Keratinocyte (primary cell): Measurements from ENCODE around the gene NEK9. TPM values are rescaled to one million over a fixed set of nuclear protein-coding genes. Genes with fewer than 3 reads are reported as not detected.
A peak's percentile ranks its signal among the peaks of the same experiment; 100 is the strongest.
"Not testable (repeated sequence)": the region's sequence is repeated elsewhere in the genome, so short reads cannot be mapped to it uniquely, and the experiment has no call there.

Experiments used
- DNase-seq: peaks from one replicate; pipeline ENCODE4 v3.0.0-alpha.2; 2011; ENCODE audit warnings: low read depth, missing footprints, low spot score
- FAIRE-seq: peaks from 2 replicates; lab custom pipeline; 2011; peaks lifted over from hg19 to GRCh38; lab: Jason Lieb, UNC
- H2AFZ ChIP-seq: 2 replicates; pipeline ENCODE4 v1.6.0; 2012; ENCODE audit warnings: low read length, control low read depth, inconsistent platforms; ENCODE audit not compliant: control insufficient read depth
- H3K27ac ChIP-seq: 2 replicates; pipeline ENCODE4 v1.5.1; 2011; ENCODE audit warnings: low read length; ENCODE audit not compliant: control insufficient read depth, insufficient read depth
- H3K27me3 ChIP-seq: 3 replicates; pipeline ENCODE4 v1.6.0; 2011; ENCODE audit warnings: low read length; ENCODE audit not compliant: control insufficient read depth, insufficient read depth; ENCODE audit errors: extremely low read depth
- H3K36me3 ChIP-seq, 2 experiments: 2 replicates in 1 of 2; 3 replicates in 1 of 2; pipeline ENCODE4 v1.5.1; 2011; ENCODE audit warnings: low read length in 2 of 2, mild to moderate bottlenecking in 1 of 2; ENCODE audit not compliant: control insufficient read depth in 2 of 2, insufficient read depth in 2 of 2; ENCODE audit errors: extremely low read depth in 1 of 2
- H3K4me1 ChIP-seq: 3 replicates; pipeline ENCODE4 v1.5.1; 2011; ENCODE audit warnings: low read length; ENCODE audit not compliant: control insufficient read depth, insufficient read depth; ENCODE audit errors: extremely low read depth
- H3K4me2 ChIP-seq: 3 replicates; pipeline ENCODE4 v1.6.0; 2011; ENCODE audit warnings: low read depth, low read length; ENCODE audit not compliant: control insufficient read depth, insufficient read depth; ENCODE audit errors: extremely low read depth
- H3K4me3 ChIP-seq, 3 experiments: fragments of 200-600 bp in 1 of 3; sonication (generic) in 1 of 3; 2 replicates in 2 of 3; 3 replicates in 1 of 3; pipeline ENCODE4 v1.5.1; 2011 to 2016; ENCODE audit warnings: low read length in 3 of 3, mild to moderate bottlenecking in 3 of 3, control low read depth in 2 of 3, inconsistent platforms in 1 of 3, low read depth in 1 of 3, mixed read lengths in 1 of 3, mixed run types in 1 of 3, moderate library complexity in 1 of 3; ENCODE audit not compliant: control insufficient read depth in 2 of 3, insufficient read depth in 2 of 3; ENCODE audit errors: extremely low read depth in 1 of 3
- H3K79me2 ChIP-seq: 2 replicates; pipeline ENCODE4 v1.6.0; 2012; ENCODE audit warnings: low read length; ENCODE audit not compliant: control insufficient read depth, insufficient read depth
- H3K9ac ChIP-seq: 3 replicates; pipeline ENCODE4 v1.6.0; 2011; ENCODE audit warnings: low read length; ENCODE audit not compliant: control insufficient read depth, insufficient read depth; ENCODE audit errors: extremely low read depth
- H3K9me1 ChIP-seq: 3 replicates; pipeline ENCODE4 v1.6.0; 2011; ENCODE audit warnings: low read length; ENCODE audit not compliant: control insufficient read depth, insufficient read depth; ENCODE audit errors: extremely low read depth
- H3K9me3 ChIP-seq: 2 replicates; pipeline ENCODE4 v1.5.1; 2012; ENCODE audit warnings: low read depth, low read length; ENCODE audit not compliant: control insufficient read depth
- H4K20me1 ChIP-seq: 3 replicates; pipeline ENCODE4 v1.6.0; 2011; ENCODE audit warnings: low read length; ENCODE audit not compliant: control insufficient read depth, insufficient read depth; ENCODE audit errors: extremely low read depth
- CTCF ChIP-seq, 3 experiments: IDR thresholded peaks in 1 of 3; conservative IDR thresholded peaks in 1 of 3; optimal IDR thresholded peaks in 1 of 3; 2 replicates in 2 of 3; 3 replicates in 1 of 3; pipeline versions ENCODE3 to v1.5.1; 2011; ENCODE audit warnings: low read length in 3 of 3, mild to moderate bottlenecking in 3 of 3, moderate library complexity in 2 of 3, control low read depth in 1 of 3, inconsistent platforms in 1 of 3; ENCODE audit not compliant: insufficient read depth in 2 of 3; ENCODE audit errors: extremely low read depth in 1 of 3
- EZH2 ChIP-seq: IDR thresholded peaks from one replicate; pipeline ENCODE4 v1.6.1; 2012; ENCODE audit warnings: inconsistent platforms, mild to moderate bottlenecking, low read length, moderate library complexity
- dilution Hi-C: fragments of 300-500 bp; cut with MboI; formaldehyde crosslinking; loops from one replicate; pipeline ENCODE4 v1.7.0; 2020; ENCODE audit warnings: low sequenced_read_pairs; ENCODE audit not compliant: extremely low pct_ligation_motif_present
- polyA plus RNA-seq, 5 experiments: library from polyadenylated mRNA; depleted of rRNA in 3 of 5; stranded (reverse) in 3 of 5; stranded (forward) in 1 of 5; unstranded in 1 of 5; fragments of >200 nt; gene quantifications; 1 replicate in 1 of 5; 2 replicates in 3 of 5; 3 replicates in 1 of 5; pipeline versions ENCODE4 v1.2.1 to v1.2.3, GENCODE V29; 2011 to 2012; ENCODE audit warnings: missing spikeins in 2 of 5, low read depth in 1 of 5, low replicate concordance in 1 of 5

NEK9 gene
- polyA plus RNA-seq, 1 donor (not counting 4 experiments of a cell fraction or from before 2014, with no cell fraction given), result 43.7 TPM

- Histone ChIP-seq H3K4me3 (peak overlapping the region; percentile 38 to 80 (median 59)), H3K79me2 (no peaks in the 10 kb centered on the region), H3K36me3 (no peaks in the 10 kb centered on the region), H2AFZ (peak overlapping the region; percentile 84), H3K9me3 (no peaks in the 10 kb centered on the region), H3K4me2 (peak overlapping the region; percentile 99), H3K9me1 (no peaks in the 10 kb centered on the region), H3K27ac (peak overlapping the region; percentile 80), H3K27me3 (no peaks in the 10 kb centered on the region), H3K9ac (peak overlapping the region; percentile 81), H4K20me1 (no peaks in the 10 kb centered on the region), H3K4me1 (peaks cover 22% of the 10 kb centered on the region)
- DNase-seq, result no peak
- no peak for TF ChIP-seq EZH2
- TF ChIP-seq CTCF (optimal IDR thresholded peaks at IDR 0.05 in 1 of 3, IDR thresholded peaks at IDR 0.05 in 1 of 3, conservative IDR thresholded peaks at IDR 0.05 in 1 of 3; ENCODE audit: extremely low read depth in 1 of 3, insufficient read depth in 2 of 3, low read length in 3 of 3), result no peak
- dilution Hi-C loops, result no loop called here
- no peak for FAIRE-seq
Measured at GRCh38 chr14:75068294-75069120, 58.3 kb downstream of the NEK9 start.

- peaks cover 29% of the 10 kb centered on the region for H3K4me1 ChIP-seq
- H3K9ac ChIP-seq, dilution Hi-C loops, DNase-seq, H3K79me2 ChIP-seq, H3K9me1 ChIP-seq, H2AFZ ChIP-seq, H3K9me3 ChIP-seq, H3K4me2 ChIP-seq, H3K4me3 ChIP-seq, H4K20me1 ChIP-seq, H3K36me3 ChIP-seq, H3K27ac ChIP-seq, H3K27me3 ChIP-seq, FAIRE-seq: not testable (repeated sequence)
Measured at GRCh38 chr14:75067765-75068164, 59.1 kb downstream of the NEK9 start.
